Right renal cortex interstitium (tissue), 3 donors: Measurements from ENCODE around the gene GRID1. TPM values are rescaled to one million over a fixed set of nuclear protein-coding genes. Genes with fewer than 3 reads are reported as not detected.

Source experiments
- DNase-seq, 3 donors: peaks; one replicate each; pipeline ENCODE4 v3.0.0-alpha.2; 2013; ENCODE audit warnings: low read depth in 3 of 3, low spot score in 2 of 3
- polyA plus RNA-seq, 3 donors: library from polyadenylated mRNA; unstranded; fragments of 120-200 nt; gene quantifications; one replicate each; pipeline ENCODE4 v1.2.1, GENCODE V29; 2013; ENCODE audit not compliant: insufficient read length in 3 of 3

Gene GRID1
- polyA plus RNA-seq, 3 donors = 1.6 to 1.8 (median 1.7) TPM

DNA sequence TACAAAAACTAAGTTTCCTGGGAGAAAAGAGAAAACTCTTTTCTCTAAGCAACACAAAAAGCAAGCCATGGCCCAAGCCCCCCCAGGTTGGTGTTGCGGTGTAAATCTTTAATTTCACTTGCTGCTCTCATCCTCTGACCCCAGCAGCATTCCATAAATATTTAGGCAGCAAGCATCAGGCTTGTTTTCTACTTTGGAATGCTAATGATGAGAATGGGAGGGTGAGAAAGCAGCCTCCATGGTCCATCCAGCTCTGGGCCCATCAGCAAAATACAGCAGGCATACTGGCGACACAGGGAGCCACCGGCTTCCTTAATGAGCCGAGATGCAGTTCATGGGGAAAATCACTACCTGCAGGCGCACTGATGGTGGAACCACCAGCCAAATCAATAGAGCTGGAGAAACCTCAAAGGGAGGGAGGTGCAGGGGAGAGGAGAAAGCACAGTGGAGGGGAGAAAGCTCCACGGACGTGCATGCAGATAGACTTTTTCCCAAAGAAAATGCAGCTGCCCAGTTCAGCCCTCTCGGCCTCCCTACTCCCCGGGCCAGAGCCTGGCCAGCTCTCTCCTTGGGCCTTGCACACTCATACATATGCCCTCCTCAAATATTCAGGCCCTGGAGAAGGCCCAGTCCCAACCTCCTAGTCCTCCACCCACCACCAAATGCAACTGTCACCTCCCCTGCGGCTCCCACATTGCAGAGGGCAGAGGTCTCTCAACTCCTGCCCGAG is 131.9 kb downstream of the GRID1 start:
- DNase-seq = no peak

DNA sequence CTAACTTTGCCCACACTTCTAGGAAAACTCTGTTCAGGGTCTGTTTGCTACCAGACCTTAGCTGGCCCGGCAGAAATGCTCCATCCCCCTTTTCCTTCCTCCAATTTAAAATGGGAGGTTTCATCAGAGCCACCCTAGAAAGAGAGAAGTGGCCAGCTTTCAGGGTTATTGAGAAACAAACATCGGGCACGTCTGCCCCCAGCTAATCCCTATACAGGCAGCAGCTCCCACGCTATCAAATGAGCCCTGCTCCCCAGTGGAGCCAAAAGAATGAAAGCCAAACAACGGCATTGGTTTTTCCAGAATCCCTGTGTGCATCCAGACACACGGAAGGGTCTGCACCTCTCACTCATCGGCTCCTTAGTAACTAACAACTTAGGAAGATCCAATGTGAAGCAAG is 132.5 kb downstream of the GRID1 start:
- no peak for DNase-seq

DNA sequence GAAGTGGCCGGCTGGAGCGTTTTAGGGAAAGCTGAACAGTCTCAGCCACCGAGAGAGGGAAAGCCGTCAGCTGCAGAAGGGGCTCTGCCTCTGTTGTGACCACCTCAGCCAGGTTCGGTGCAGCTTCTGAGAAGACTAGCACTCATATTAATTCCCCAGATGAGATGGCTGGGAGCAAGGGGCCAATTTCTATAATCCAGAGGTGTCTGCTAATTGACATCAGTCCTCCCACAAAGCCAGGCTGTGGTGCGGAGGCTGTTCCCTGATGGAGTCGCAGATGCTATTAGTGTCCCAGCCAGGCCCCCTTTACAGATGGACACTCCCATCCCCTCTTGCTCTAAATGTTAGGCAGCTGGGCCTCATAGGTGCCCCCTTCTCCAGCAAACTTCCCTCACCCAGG is 133.5 kb downstream of the GRID1 start:
- DNase-seq = no peak

DNA sequence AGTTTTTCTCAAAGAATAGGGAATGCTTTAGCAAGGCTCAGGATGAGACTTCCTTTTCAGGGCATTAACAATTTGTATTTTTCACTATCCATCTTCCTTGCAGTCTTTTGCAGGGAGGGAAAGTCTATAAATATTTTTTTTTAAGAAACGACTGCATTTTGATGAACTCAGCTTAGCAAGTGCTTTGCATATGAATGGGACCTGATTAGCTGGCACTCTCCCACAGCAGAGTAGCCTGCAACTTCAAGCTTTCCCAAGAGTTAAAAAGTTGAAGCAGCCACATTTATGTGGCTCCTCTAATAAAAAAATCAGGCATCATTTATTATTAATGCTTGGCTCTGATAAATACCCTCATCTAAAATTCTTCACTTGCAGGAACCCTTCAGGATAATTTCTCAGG is 134.0 kb downstream of the GRID1 start:
- no peak for DNase-seq

DNA sequence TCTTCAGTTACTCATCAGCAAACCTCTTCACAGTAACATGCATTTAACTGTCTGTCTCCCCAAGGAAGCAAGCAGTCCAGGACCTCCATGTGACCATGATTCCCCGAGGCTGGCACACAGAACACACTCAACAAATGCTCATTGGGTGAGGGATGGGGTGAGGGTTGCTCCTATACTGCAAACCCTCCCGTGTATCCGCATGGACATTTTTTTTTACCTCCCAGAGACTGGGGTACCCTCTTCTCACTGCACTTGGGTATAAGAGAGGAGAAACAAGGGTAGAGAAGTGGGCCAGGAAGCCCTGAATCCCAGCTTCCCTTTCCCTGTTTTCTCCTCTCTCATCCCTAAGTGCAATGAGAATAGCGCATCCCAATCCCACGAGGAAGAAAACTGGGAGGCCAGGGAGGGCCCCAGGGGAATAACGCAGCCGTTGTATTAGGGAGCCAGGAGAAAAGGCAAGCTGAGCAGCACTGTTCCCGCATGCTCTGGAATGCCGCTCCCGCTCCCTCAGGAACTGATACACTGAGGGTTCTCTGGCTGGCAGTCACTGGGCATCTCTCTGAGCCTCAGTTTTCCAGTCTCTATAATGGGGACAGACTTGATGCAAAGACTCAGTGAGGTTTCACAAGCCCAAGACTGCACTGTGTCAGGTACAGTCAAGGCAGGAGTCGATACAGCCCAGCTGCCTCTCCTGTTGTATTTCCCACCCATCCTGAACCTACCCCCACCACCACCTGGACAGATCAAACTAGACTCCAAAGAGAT is 134.6 kb downstream of the GRID1 start:
- no peak for DNase-seq

DNA sequence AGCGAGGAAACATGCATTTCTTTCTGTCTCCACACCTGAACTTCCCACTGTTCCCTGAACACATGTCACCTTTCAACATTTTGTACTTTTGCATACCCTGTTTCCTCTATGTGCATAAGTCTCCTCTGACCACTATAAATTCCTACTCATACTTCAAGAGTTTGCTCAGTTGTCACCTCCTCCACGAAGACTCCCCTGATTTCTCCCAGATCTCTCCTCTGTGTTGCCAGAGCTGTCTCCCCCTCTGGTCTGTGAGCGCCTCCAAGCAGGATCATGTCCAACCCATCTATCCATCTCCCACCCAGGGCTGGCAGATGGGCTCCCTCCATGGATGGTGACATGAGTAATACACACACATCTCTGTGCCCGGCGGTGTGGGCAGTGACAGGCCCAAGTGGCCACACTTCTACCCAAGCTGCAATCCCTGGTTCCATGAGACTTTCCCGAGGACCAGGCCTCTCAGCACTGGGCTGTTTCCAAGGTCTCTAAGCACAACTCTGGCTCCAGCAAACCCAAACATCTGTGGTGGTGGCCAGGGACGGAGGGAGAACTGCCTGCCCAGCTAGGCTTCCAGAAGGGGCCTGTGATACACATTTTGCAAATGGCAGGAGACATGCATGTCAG is 135.9 kb downstream of the GRID1 start:
- no peak for DNase-seq

DNA sequence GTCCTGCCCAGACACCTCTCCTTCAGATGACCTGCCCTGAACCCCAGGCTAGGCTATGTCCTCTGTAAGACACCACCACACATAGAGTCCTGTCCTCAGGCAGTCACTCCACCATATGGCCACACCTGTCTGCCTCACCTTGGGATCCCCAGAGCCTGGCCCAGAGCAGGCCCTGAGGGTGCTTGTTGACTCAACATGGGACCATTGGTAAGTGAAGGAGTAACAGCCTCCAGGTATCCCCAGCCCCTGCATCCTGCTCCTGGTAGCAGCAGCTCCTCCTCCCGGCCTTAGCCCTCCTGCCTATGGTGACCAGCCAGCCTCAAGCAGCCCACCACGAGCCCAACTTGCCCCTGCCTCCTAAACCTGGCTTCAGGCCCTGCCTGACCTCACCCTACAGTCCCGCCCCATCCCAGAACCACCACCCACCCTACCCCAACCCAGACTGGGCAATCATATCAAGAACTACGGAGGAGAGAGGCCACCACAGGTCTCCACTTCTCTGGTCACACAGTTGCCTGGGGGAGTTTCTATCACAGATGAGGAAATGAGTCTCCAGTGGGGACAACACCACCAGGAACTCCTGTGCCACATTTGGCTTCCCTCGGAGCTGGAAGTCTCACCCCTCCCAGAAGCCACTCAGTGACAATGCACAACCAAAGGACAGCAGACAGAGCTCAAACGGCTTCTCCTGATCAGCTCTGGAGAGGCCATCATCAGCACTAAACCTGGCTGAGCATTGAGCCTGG is 136.6 kb downstream of the GRID1 start:
- DNase-seq = no peak

DNA sequence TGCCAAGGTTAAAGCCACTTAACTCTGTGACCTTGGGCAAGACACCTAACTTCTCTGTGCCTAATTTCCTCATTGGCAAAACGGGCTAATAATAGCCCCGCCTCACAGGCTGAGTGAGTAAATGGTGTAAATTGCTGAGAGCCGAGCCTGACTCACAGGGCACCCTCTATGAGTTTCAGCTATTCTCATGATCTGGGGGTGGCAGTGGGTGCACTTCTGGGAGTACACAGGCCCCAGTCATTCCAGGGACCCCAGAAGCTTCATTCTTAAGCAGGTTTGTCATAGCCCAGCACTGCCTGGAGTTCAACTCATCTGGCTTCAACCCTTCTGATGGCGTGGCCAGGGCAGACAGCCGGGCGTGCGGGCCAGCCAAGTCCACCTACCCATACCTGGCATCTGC is 137.2 kb downstream of the GRID1 start:
- no peak for DNase-seq

DNA sequence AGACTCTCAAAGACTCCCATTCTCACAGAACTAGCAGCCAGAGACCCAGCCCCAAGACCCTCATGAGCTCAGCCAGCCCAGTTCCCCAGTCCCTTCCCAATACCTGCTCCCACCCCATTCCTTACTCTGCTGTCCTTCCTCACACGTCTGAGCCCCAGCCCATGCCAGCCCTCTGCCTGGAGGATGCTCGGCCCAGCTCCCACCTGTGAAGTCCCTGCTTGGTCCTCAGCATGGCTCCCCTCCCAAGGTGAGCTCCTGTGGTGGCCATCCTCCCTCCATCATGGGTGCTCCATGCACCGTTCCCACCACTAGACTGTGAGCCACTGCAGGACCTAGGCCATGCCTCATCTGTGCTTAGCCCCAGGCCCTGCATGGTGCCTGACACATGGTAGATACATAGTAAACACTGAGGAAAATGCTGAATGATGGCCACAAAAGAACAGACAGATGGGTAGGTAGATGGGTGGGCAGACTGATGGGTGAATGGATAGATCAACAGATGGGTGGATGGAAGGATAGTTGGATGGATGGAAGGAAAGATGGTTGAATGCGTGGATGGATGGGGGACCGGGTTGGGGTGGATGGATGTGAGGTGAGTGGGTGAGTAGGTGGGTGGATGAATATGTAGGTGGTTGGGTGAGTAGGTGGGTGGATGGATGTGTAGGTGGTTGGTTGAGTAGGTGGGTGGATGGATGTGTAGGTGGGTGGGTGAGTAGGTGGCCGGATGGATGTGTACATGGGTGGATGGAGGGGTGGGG is 138.9 kb downstream of the GRID1 start:
- DNase-seq = no peak

DNA sequence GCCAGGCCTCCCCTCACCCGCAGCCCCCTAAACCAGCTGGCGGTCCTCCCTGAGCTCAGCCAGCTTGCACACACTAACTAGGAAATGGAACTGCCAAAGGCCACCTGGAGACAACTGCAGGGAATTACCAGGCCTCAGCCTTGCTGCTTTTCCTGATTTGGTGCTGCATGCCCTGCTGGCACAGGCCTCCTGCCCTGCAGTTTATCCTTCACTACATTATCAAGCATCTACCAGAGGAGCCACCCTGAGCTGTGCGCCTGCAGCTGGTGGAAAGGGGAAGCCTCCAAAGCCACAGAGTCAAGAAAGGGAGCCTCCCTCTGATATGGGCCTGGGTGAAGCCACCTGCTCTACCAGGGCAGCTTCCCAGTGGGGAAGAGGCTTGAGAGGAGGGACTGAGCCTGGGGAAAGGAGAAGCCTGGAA is 139.8 kb downstream of the GRID1 start:
- DNase-seq = no peak

DNA sequence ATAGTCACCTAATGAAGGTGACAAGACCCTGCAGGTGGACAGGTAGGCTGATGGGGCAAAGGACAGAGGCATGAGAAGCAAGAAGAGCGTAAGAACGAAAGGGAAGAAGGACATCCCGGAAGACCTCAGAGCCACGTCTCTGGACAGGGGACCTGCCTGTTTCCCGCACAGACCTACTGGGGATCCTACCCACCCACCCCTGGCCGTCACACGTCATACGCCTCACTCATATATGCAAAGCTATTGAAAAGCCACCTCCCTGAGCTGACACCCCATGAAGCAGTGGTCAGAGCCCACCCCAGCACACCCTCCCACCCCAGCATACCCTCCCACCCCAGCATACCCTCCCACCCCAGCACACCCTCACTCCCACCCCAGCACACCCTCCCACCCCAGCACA is 140.6 kb downstream of the GRID1 start:
- no peak for DNase-seq

DNA sequence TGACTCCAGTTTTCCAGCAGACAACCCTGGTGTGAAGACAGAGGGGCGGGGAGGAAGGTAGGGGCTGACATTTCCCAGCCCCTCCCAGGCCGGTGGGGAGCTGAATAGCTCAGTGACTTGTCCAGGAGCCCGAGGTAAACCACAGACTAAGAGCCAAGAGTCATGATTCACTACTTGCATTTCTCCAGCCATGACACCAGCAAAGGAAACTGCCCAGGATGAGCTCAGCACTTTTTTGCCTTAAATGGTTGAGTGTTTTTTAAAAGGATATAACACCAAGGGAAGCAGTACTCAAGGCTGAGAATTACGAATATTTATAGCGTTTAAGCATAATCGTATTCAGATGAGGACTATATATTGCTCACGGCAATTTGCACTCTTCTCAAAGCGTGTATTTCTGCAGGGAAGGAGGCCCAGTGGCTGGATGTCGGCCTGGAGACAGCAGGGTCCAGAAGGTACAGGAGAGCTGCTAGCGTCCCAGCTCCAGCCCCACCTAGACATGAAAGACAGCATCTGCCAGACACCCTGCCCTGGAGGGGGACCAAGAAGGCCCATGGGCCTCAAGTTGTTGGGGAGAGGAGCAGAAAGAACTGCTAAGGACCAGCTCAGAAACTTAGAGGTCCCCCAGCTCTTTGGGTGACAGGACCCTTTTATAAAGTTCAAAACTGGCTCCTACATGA is 141.4 kb downstream of the GRID1 start:
- no peak for DNase-seq

DNA sequence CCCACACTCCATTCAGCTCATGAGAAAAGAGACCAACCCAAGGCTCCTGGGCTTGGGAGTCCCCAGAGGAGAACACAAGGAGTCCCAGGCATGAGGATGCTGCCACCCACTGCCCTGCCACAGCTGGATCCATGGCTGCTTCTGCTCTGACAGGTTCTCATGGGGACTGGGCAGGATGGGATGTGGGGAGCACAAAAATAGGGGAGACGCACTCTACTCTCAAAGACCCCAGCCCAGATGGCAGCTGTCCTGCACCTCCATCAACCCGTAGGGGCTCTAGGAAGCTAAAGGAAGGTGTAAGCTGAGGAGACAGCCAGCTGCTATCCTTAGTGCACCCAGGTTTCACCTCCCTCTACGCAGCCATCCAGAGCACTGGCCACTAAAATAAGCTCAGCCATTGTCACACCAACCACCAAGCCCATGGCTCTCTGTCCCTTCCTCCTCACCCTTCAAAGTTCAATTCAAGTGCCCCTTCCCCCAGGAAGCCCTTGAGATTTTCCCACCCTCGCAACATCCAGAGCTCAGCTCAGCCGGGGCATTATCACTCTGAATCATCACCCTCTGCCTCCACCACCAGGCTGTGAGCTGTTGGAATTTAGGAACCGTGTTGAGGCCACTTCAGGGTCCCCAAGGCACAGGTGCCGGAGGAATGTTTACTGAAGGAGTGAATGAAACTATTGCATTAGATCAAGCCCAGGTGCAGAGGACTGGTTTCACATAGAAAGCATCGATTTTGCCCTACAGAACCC is 142.1 kb downstream of the GRID1 start:
- DNase-seq = no peak

DNA sequence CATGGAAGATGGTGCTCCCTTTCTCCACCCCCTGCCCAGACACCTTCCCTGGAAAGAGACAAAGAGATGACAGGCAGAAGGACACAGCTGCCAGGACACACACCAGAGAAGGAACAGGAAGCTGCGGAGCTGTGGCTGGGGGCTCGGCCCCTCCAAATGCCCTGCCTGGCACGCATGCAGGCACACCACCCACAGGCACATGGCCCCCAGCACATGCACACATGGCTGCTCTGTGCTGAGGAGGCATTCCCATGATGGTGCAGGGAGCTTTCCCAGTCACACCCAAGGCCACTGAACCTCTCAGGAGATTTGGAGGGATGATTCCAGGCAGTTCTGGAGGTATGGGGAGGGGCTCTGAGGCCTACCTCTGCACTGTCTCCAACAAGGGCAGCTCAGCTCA is 143.3 kb downstream of the GRID1 start:
- no peak for DNase-seq

DNA sequence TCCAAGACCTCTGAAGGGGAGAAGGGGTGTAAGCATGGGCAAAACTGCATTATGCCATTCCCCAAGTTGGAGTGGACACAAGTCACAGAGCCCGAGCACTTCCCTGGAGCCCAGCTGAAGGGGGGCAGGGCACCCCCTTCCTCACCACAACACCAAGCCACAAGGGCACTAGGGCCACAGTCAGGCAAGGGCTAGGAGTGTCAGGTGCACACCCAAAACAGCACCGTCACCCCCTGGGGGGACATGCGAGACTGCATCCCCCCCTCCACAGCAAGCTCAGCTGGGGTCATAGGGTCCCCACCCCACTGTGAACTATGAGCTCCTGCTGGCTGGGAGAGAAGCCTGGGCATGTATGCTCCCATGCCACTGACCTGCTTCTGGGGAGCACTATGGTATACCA is 143.9 kb downstream of the GRID1 start:
- no peak for DNase-seq

DNA sequence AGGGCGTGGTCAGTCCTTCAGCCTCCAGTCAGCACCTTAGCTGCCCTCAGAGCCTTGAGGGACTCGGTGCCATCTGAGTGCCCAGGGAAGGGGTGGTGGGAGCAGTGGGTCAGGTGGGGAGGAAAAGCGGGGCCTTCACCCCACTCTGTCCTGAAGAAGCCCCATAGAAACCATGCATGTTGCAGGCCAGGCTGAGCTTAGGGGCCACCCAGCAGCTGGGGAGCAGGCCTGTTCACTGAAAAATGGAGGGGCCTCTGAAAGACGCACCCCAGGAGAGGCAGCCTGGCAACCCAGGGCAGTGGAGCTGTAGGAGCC is 144.3 kb downstream of the GRID1 start:
- no peak for DNase-seq

DNA sequence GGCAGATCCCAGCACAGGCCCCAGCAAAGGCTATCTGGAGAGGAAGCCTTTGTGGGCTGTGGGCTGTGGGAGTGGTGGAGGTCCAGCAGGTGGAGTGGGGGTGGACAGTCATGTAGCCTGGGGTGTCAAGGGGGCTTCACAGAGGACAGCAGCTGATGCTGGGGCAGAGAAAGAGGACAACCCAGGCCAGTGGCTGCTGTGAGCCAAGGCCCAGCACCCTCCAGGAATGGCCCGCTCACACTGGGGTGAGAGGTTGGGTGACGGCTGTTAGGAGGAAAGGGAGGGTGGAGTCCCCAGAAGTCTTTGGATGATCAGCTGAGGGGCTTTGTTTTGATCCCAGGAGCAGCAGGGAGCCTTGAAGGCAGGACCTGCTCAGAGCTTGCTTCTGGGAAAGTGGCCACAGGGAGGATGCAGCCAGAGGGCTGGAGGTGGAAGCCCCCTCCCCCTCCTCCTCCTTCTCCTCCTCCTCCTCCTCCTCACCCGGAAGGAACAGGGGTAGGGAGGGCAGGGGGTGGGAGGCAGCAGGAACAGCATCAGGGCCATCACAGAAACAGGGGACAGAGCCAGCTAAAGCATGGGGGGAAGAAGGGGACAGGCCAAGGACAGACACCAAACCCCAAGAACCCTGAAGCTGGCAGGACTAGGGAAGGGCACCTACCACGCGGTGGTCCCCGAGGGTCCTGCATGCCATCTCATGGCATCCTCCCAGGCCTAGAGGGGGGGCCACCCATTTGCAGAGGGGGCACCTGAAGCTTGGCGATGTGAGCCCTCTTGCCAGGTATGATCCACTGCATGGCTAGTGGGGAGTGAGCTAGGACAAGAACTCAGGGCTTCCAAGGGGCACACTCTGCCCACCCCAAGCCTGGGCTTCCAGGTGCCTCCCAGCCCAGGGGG is 144.9 kb downstream of the GRID1 start:
- no peak for DNase-seq

DNA sequence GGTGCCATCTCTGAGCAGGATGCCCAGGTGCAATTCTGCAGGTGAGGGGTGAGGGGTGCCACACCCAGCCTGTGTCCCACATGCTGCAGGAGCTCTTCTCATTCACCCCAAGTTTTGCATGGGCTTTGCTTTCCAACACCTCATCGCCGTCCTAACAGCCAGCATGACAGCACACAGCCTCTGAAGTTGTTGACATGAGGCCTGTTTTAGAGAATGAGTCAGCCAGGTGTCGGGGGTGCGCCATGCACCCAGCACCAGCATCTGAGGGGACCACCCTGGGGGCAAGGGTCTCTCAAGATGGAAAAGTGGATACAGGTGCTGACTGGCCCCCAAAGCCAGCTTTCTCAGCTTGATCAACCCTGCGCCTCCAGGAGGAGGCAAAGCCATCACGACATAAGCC is 146.0 kb downstream of the GRID1 start:
- no peak for DNase-seq
